ENCODE data around the gene SPAG17. TPM values are rescaled to one million over a fixed set of nuclear protein-coding genes. Genes with fewer than 3 reads are reported as not detected.
A peak's percentile ranks its signal among the peaks of the same experiment; 100 is the strongest.

The SPAG17 gene
- total RNA-seq, 1 donor from 2014 or later = 1.2 TPM

- no peak for TF ChIP-seq CTCF (conservative IDR thresholded peaks at IDR 0.05; ENCODE audit: low read depth, low read length)
- no peak for DNase-seq (ENCODE audit: low read depth)
- no peak overlapping the region for H3K4me3 ChIP-seq (ENCODE audit: low read depth, low read length)
These were observed 199.8 kb downstream of the SPAG17 start for GRCh38 chr1:117985239-117985638.

GRCh38 chr1:117981455-117982192 lies 203.4 kb downstream of the SPAG17 start:
- no peak overlapping the region for H3K4me3 ChIP-seq (ENCODE audit: low read depth, low read length)
- DNase-seq (ENCODE audit: low read depth) = no peak
- TF ChIP-seq CTCF (conservative IDR thresholded peaks at IDR 0.05; ENCODE audit: low read depth, low read length) = no peak

GRCh38 chr1:117976381-117976780 lies 208.6 kb downstream of the SPAG17 start:
- TF ChIP-seq CTCF (conservative IDR thresholded peaks at IDR 0.05; ENCODE audit: low read depth, low read length) = no peak
- H3K4me3 ChIP-seq (ENCODE audit: low read depth, low read length) = no peak overlapping the region
- no peak for DNase-seq (ENCODE audit: low read depth)

GRCh38 chr1:117971777-117972176 lies 213.3 kb downstream of the SPAG17 start:
- TF ChIP-seq CTCF (conservative IDR thresholded peaks at IDR 0.05; ENCODE audit: low read depth, low read length) = no peak
- DNase-seq (ENCODE audit: low read depth) = no peak
- no peak overlapping the region for H3K4me3 ChIP-seq (ENCODE audit: low read depth, low read length)

GRCh38 chr1:117970252-117970651 lies 214.8 kb downstream of the SPAG17 start:
- no peak for TF ChIP-seq CTCF (conservative IDR thresholded peaks at IDR 0.05; ENCODE audit: low read depth, low read length)
- H3K4me3 ChIP-seq (ENCODE audit: low read depth, low read length) = no peak overlapping the region
- DNase-seq (ENCODE audit: low read depth) = no peak

GRCh38 chr1:117967881-117968280 lies 217.1 kb downstream of the SPAG17 start:
- no peak for DNase-seq (ENCODE audit: low read depth)
- no peak for TF ChIP-seq CTCF (conservative IDR thresholded peaks at IDR 0.05; ENCODE audit: low read depth, low read length)
- no peak overlapping the region for H3K4me3 ChIP-seq (ENCODE audit: low read depth, low read length)

GRCh38 chr1:117967477-117967876 lies 217.6 kb downstream of the SPAG17 start:
- no peak overlapping the region for H3K4me3 ChIP-seq (ENCODE audit: low read depth, low read length)
- DNase-seq (ENCODE audit: low read depth) = no peak
- TF ChIP-seq CTCF (conservative IDR thresholded peaks at IDR 0.05; ENCODE audit: low read depth, low read length) = peak; percentile 26

Measured in epithelial cell of proximal tubule (primary cell).